Endothelial cell of coronary artery (primary cell): ENCODE measurements around the gene CENPL. TPM values are rescaled to one million over a fixed set of nuclear protein-coding genes. Genes with fewer than 3 reads are reported as not detected.

ENCODE experiments used
- total RNA-seq: library from RNA; depleted of rRNA; stranded (reverse); fragments of >200 nt; gene quantifications from 2 replicates; pipeline ENCODE4 v1.2.3, GENCODE V29; 2014

The CENPL gene
- total RNA-seq: 9.9 and 18.2 TPM in 2 replicates

GRCh38 chr1:173824315-173825081, at the start of gene CENPL, which contains the start of gene DARS2:
TSS of gene CENPL (minus strand) at chr1:173824883. CDS start at chr1:173811299, 13,584 bp downstream.
TSS of gene DARS2 (plus strand) at chr1:173824673. CDS start at chr1:173825230, 557 bp downstream.

GRCh38 chr1:173868266-173869020, 43.8 kb upstream of the CENPL start, which contains the start of gene ZBTB37:
TSS of gene ZBTB37 (plus strand) at chr1:173868380. CDS start at chr1:173870226, 1,846 bp downstream.

GRCh38 chr1:173867753-173868265, 43.1 kb upstream of the CENPL start, which contains the start of gene GAS5:
TSS of gene GAS5 (minus strand) at chr1:173867989.

Other genes starting within 250 kb of the CENPL start
- gene SLC9C2, start 221.8 kb downstream of the CENPL start, total RNA-seq: 2.0 TPM in 1 of 2 replicates, not detected in the other
- gene TEX50, start 189.5 kb downstream of the CENPL start, total RNA-seq: not detected in 2 replicates
- 0.36 TPM in 1 of 2 replicates, not detected in the other for gene ANKRD45, start 155.0 kb downstream of the CENPL start, total RNA-seq
- gene KLHL20, start 109.9 kb downstream of the CENPL start, total RNA-seq: 32.1 and 40.8 TPM in 2 replicates
- gene DARS2, start 210 bp downstream of the CENPL start, total RNA-seq: 15.0 and 17.1 TPM in 2 replicates
- 439 and 469 TPM in 2 replicates for gene GAS5, start 43.1 kb upstream of the CENPL start, total RNA-seq
- 2.8 and 6.3 TPM in 2 replicates for gene ZBTB37, start 43.5 kb upstream of the CENPL start, total RNA-seq
- gene SERPINC1, start 92.4 kb upstream of the CENPL start, total RNA-seq: not detected in 2 replicates
- 13.5 and 17.5 TPM in 2 replicates for gene RC3H1, start 197.5 kb upstream of the CENPL start, total RNA-seq